ENCODE data around the gene OR10J4. TPM values are rescaled to one million over a fixed set of nuclear protein-coding genes. Genes with fewer than 3 reads are reported as not detected.

OR10J4 gene
- total RNA-seq (2022; extraction: Qiagen RNA extraction; ENCODE audit: low read depth) = not detected in 5 replicates

DNA sequence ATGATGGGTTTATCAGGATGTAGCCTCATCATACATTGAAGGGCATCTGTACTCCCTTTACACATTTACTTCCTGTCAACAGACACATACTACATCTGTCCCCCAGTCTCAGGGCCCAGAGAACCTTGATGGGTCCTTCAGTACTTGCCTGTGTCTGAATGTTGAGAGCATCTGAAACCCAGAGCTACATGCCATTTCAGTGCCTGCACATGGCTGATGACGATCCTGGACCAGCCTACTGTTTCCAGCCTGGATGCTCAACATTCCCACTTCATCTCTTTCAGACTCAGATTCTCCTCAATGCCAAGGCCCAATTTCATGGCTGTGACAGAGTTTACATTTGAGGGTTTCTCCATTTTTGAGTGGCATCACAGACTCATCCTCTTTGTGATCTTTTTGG lies at the start of gene OR10J4:
OR10J4 (plus strand) TSS at position 301 of the 400 bp plus-strand sequence.

DNA sequence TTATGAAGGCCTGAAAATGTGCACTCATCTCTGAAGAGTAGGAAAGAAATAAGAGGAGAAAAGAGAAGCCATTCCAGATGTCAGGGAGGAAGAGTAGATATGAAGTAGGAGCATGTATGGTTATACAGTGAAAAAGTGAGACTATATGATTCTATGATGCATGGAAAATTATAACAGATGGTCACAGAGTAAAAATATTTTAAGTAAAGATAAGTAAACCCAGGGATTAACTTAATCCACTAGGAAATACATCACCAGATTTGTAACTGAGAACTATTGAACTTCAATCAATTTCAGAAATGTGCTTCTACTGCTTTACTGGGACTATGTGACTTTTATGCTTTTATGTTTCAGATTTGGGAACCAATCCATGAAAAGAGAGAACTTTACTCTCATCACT lies 7.4 kb downstream of the OR10J4 start, which contains the start of gene OR10J1:
OR10J1 (plus strand) TSS at position 301 of the 400 bp plus-strand sequence; CDS start at position 371, 70 bp downstream.

Other genes with a start within 250 kb of the OR10J4 start
- not detected in 5 replicates for gene ACKR1, start 227.3 kb upstream of the OR10J4 start, total RNA-seq (2022; extraction: Qiagen RNA extraction; ENCODE audit: low read depth)
- gene FCER1A, start 129.9 kb upstream of the OR10J4 start, total RNA-seq (2022; extraction: Qiagen RNA extraction; ENCODE audit: low read depth) = not detected in 5 replicates
- not detected in 5 replicates for gene OR10J1, start 7.5 kb downstream of the OR10J4 start, total RNA-seq (2022; extraction: Qiagen RNA extraction; ENCODE audit: low read depth)
- gene OR10J5, start 103.8 kb downstream of the OR10J4 start, total RNA-seq (2022; extraction: Qiagen RNA extraction; ENCODE audit: low read depth) = not detected in 5 replicates
- gene APCS, start 155.6 kb downstream of the OR10J4 start, total RNA-seq (2022; extraction: Qiagen RNA extraction; ENCODE audit: low read depth) = not detected in 5 replicates